Thoracic aorta (tissue), 2 donors: ENCODE measurements around the gene HEPACAM2. TPM values are rescaled to one million over a fixed set of nuclear protein-coding genes. Genes with fewer than 3 reads are reported as not detected.

Source experiments
- ATAC-seq: fragments of 150-250 bp; one replicate; pipeline ENCODE4 v1.8.0; 2017; ENCODE audit warnings: low read depth; ENCODE audit not compliant: insufficient number of reproducible peaks, low FRiP score
- DNase-seq: peaks from one replicate; pipeline ENCODE4 v3.0.0-alpha.2; 2020; ENCODE audit warnings: low spot score
- H3K27ac ChIP-seq, 2 donors: fragments of 200-600 bp; sonication (generic); 1 replicate in 1 of 2; 2 replicates in 1 of 2; pipeline ENCODE4 v1.5.1; 2016; ENCODE audit warnings: mild to moderate bottlenecking in 2 of 2, moderate library complexity in 2 of 2
- H3K27me3 ChIP-seq: fragments of 200-600 bp; sonication (generic); replicated peaks from 2 replicates; pipeline ENCODE4 v1.6.0; 2016; ENCODE audit warnings: mild to moderate bottlenecking; ENCODE audit not compliant: insufficient read depth
- H3K36me3 ChIP-seq: fragments of 200-600 bp; sonication (generic); one replicate; pipeline ENCODE4 v1.5.1; 2016
- H3K4me1 ChIP-seq, 2 donors: fragments of 200-600 bp; sonication (generic); 1 replicate in 1 of 2; 2 replicates in 1 of 2; pipeline versions ENCODE4 v1.5.1 to v1.6.0; 2016; ENCODE audit warnings: low read depth in 2 of 2, mild to moderate bottlenecking in 1 of 2; ENCODE audit not compliant: control insufficient read depth in 1 of 2
- H3K4me3 ChIP-seq: fragments of 200-600 bp; sonication (generic); 2 replicates; pipeline ENCODE4 v1.5.1; 2016; ENCODE audit warnings: mild to moderate bottlenecking
- H3K9me3 ChIP-seq: fragments of 200-600 bp; sonication (generic); 2 replicates; pipeline ENCODE4 v1.5.1; 2016
- total RNA-seq, 2 donors: library from RNA; depleted of rRNA; stranded (reverse); fragments of >200 nt; gene quantifications; one replicate each; pipeline versions ENCODE4 v1.1.0 to v1.2.3, GENCODE V29; 2016
- TF ChIP-seq, protein P1 (sequence below): fragments of 200-600 bp; sonication (generic); IDR thresholded peaks from one replicate; pipeline ENCODE4 v1.5.1; 2019; ENCODE audit warnings: antibody characterized with exemption

Gene HEPACAM2
- total RNA-seq, 2 donors from 2014 or later: not detected

GRCh38 chr7:93245525-93246432 is 19.5 kb upstream of the HEPACAM2 start:
- no peaks in the 10 kb centered on the region for H3K9me3 ChIP-seq
- H3K4me3 ChIP-seq: no peak overlapping the region

DNA sequence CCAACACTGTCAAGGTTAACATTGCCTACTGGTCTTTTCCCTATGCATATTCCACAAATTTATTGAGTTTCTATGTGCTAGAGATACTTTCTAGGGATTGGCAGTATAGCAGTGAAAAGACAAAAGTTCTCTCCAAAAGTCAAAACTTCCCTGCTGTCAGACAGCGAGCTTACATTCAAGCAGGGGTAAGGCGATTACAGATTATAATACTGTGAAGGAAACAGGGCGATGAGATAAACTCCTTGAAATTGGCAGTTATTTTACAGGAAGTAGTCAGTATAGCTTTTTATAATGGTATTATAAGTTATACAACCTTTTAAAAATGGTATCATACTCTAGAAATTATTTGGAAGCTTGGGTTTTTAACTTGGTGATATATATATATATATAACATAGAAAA is 15.8 kb upstream of the HEPACAM2 start:
- ATAC-seq: no peak
- DNase-seq: no peak
- Histone ChIP-seq H3K4me3 (no peak overlapping the region), H3K9me3 (no peaks in the 10 kb centered on the region), H3K27me3 (no peaks in the 10 kb centered on the region), H3K36me3 (no peaks in the 10 kb centered on the region), H3K4me1 (no peaks in the 10 kb centered on the region), H3K27ac (no peak overlapping the region)
- TF ChIP-seq, protein P1, sequence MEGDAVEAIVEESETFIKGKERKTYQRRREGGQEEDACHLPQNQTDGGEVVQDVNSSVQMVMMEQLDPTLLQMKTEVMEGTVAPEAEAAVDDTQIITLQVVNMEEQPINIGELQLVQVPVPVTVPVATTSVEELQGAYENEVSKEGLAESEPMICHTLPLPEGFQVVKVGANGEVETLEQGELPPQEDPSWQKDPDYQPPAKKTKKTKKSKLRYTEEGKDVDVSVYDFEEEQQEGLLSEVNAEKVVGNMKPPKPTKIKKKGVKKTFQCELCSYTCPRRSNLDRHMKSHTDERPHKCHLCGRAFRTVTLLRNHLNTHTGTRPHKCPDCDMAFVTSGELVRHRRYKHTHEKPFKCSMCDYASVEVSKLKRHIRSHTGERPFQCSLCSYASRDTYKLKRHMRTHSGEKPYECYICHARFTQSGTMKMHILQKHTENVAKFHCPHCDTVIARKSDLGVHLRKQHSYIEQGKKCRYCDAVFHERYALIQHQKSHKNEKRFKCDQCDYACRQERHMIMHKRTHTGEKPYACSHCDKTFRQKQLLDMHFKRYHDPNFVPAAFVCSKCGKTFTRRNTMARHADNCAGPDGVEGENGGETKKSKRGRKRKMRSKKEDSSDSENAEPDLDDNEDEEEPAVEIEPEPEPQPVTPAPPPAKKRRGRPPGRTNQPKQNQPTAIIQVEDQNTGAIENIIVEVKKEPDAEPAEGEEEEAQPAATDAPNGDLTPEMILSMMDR: no peak

More at GRCh38 chr7:93245525-93246432, 19.5 kb upstream of the HEPACAM2 start:
- DNase-seq (no peak), ATAC-seq (no peak)
- Histone ChIP-seq H3K27ac (no peak overlapping the region), H3K36me3 (no peaks in the 10 kb centered on the region), H3K27me3 (no peaks in the 10 kb centered on the region), H3K4me1 (no peaks in the 10 kb centered on the region)
- TF ChIP-seq, protein P1: peak; percentile 59

DNA sequence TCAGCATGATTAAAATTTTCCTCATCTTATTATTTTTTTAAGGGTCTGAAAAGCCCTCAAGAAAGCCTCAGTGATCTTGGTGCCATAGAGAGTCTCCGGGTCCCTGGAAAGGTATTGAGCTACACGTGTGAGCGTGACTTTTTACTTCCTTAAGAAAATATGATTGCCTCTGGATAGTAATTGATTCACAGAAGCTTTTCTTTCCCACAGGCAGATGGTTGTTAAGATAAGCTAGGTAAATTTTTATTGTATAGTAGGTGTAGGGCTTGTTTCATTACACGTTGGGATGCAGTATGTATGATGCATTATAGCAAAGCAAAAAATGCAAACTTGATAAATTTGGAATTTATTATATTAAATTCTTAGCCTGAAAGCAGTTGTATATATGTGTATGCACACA is 13.6 kb upstream of the HEPACAM2 start:
- ATAC-seq: no peak
- no peaks in the 10 kb centered on the region for H3K36me3 ChIP-seq
- TF ChIP-seq, protein P1: no peak
- H3K4me3 ChIP-seq: no peak overlapping the region
- H3K4me1 ChIP-seq: no peaks in the 10 kb centered on the region
- H3K27ac ChIP-seq: no peak overlapping the region
- no peaks in the 10 kb centered on the region for H3K27me3 ChIP-seq
- DNase-seq: no peak
- H3K9me3 ChIP-seq: no peaks in the 10 kb centered on the region

- no peak for ATAC-seq
- H3K27me3 ChIP-seq: no peaks in the 10 kb centered on the region
- TF ChIP-seq, protein P1: no peak
- H3K4me1 ChIP-seq: peaks cover 0 to 5% of the 10 kb centered on the region in 2 donors
- H3K4me3 ChIP-seq: no peak overlapping the region
- no peaks in the 10 kb centered on the region for H3K36me3 ChIP-seq
- DNase-seq: no peak
- no peaks in the 10 kb centered on the region for H3K9me3 ChIP-seq
- no peak overlapping the region for H3K27ac ChIP-seq
Measured at GRCh38 chr7:93238748-93239147, 12.5 kb upstream of the HEPACAM2 start.

GRCh38 chr7:93238131-93238530 is 11.9 kb upstream of the HEPACAM2 start:
- no peaks in the 10 kb centered on the region for H3K9me3 ChIP-seq
- ATAC-seq (no peak), DNase-seq (no peak)
- no peak overlapping the region for H3K27ac ChIP-seq
- TF ChIP-seq, protein P1: no peak
- no peaks in the 10 kb centered on the region for H3K36me3 ChIP-seq
- no peaks in the 10 kb centered on the region for H3K27me3 ChIP-seq
- H3K4me1 ChIP-seq: peaks cover 3 to 11% of the 10 kb centered on the region in 2 donors
- no peak overlapping the region for H3K4me3 ChIP-seq
